GM19452 (cell line): Measurements from ENCODE around the gene SHISA9.

Experiments used
- ATAC-seq: cut with Tn5 transposase; IDR thresholded peaks from one replicate; pipeline ENCODE4 v1.9.1; 2021; ENCODE audit not compliant: unreplicated experiment

The SHISA9 gene

GRCh38 chr16:13064821-13065220 is 163.4 kb downstream of the SHISA9 start:
- ATAC-seq, result no peak

- no peak for ATAC-seq
Observed at GRCh38 chr16:13067648-13068047, 166.2 kb downstream of the SHISA9 start.

- no peak for ATAC-seq
Observed at GRCh38 chr16:13068912-13069583, 167.7 kb downstream of the SHISA9 start.

GRCh38 chr16:13070268-13070667 is 168.9 kb downstream of the SHISA9 start:
- ATAC-seq, result no peak

GRCh38 chr16:13076878-13077277 is 175.5 kb downstream of the SHISA9 start:
- no peak for ATAC-seq

GRCh38 chr16:13077816-13078215 is 176.4 kb downstream of the SHISA9 start:
- no peak for ATAC-seq

GRCh38 chr16:13080531-13080930 is 179.1 kb downstream of the SHISA9 start:
- ATAC-seq, result no peak

- ATAC-seq, result no peak
Observed at GRCh38 chr16:13081825-13082331, 180.5 kb downstream of the SHISA9 start.

GRCh38 chr16:13083681-13084080 is 182.3 kb downstream of the SHISA9 start:
- no peak for ATAC-seq

GRCh38 chr16:13084331-13084730 is 182.9 kb downstream of the SHISA9 start:
- no peak for ATAC-seq

- no peak for ATAC-seq
Observed at GRCh38 chr16:13093661-13094060, 192.3 kb downstream of the SHISA9 start.

- no peak for ATAC-seq
Observed at GRCh38 chr16:13095061-13095460, 193.7 kb downstream of the SHISA9 start.

GRCh38 chr16:13098536-13098935 is 197.1 kb downstream of the SHISA9 start:
- no peak for ATAC-seq

GRCh38 chr16:13099822-13100221 is 198.4 kb downstream of the SHISA9 start:
- no peak for ATAC-seq

GRCh38 chr16:13100970-13101369 is 199.6 kb downstream of the SHISA9 start:
- ATAC-seq, result no peak

- ATAC-seq, result no peak
Observed at GRCh38 chr16:13101828-13102227, 200.4 kb downstream of the SHISA9 start.

- no peak for ATAC-seq
Observed at GRCh38 chr16:13102401-13102800, 201.0 kb downstream of the SHISA9 start.

- no peak for ATAC-seq
Observed at GRCh38 chr16:13103831-13104530, 202.6 kb downstream of the SHISA9 start.

- ATAC-seq, result no peak
Observed at GRCh38 chr16:13104772-13105171, 203.4 kb downstream of the SHISA9 start.

- no peak for ATAC-seq
Observed at GRCh38 chr16:13105427-13105826, 204.0 kb downstream of the SHISA9 start.

GRCh38 chr16:13106464-13106863 is 205.1 kb downstream of the SHISA9 start:
- no peak for ATAC-seq

GRCh38 chr16:13108126-13108525 is 206.7 kb downstream of the SHISA9 start:
- no peak for ATAC-seq
